Neural progenitor cell (in vitro differentiated cells): Measurements from ENCODE around the gene DDIT4L. TPM values are rescaled to one million over a fixed set of nuclear protein-coding genes. Genes with fewer than 3 reads are reported as not detected.
A peak's percentile ranks its signal among the peaks of the same experiment; 100 is the strongest.

Experiments
- DNase-seq: peaks from one replicate; pipeline ENCODE4 v3.0.0-alpha.2; 2016; ENCODE audit warnings: low spot score
- H2AFZ ChIP-seq: fragments of 200-600 bp; sonication (generic); replicated peaks from 2 replicates; pipeline ENCODE4 v1.6.1; 2016; ENCODE audit warnings: antibody characterized with exemption
- H3F3A ChIP-seq: fragments of 200-600 bp; sonication (generic); 2 replicates; pipeline ENCODE4 v1.6.1; 2016; ENCODE audit warnings: antibody characterized with exemption, low read depth
- H3K27ac ChIP-seq: fragments of 200-600 bp; sonication (generic); 2 replicates; pipeline ENCODE4 v1.5.1; 2016; ENCODE audit warnings: mild to moderate bottlenecking
- H3K27me3 ChIP-seq: fragments of 200-600 bp; sonication (generic); 2 replicates; pipeline ENCODE4 v1.6.1; 2016; ENCODE audit warnings: mild to moderate bottlenecking, moderate library complexity
- H3K36me3 ChIP-seq: fragments of 200-600 bp; sonication (generic); 2 replicates; pipeline ENCODE4 v1.5.1; 2016
- H3K4me1 ChIP-seq: fragments of 200-600 bp; sonication (generic); 2 replicates; pipeline ENCODE4 v1.6.1; 2016; ENCODE audit warnings: mixed run types
- H3K4me2 ChIP-seq: fragments of 200-600 bp; sonication (generic); 2 replicates; pipeline ENCODE4 v1.6.1; 2016
- H3K4me3 ChIP-seq: fragments of 200-600 bp; sonication (generic); 2 replicates; pipeline ENCODE4 v1.5.1; 2016
- H3K79me2 ChIP-seq: fragments of 200-600 bp; sonication (generic); 2 replicates; pipeline ENCODE4 v1.6.1; 2016; ENCODE audit warnings: low read depth
- H3K9ac ChIP-seq: fragments of 200-600 bp; sonication (generic); 2 replicates; pipeline ENCODE4 v1.6.1; 2016
- H3K9me3 ChIP-seq: fragments of 200-600 bp; sonication (generic); 2 replicates; pipeline ENCODE4 v1.5.1; 2016; ENCODE audit warnings: low read depth
- H4K20me1 ChIP-seq: fragments of 200-600 bp; sonication (generic); 2 replicates; pipeline ENCODE4 v1.6.1; 2016; ENCODE audit warnings: low read depth
- H3K27ac Mint-ChIP-seq: 3 replicates; pipeline ENCODE4 v1.8.0; 2021; ENCODE audit warnings: mixed read lengths
- H3K27me3 Mint-ChIP-seq: 2 replicates; pipeline ENCODE4 v1.8.0; 2022; ENCODE audit warnings: low read depth, mild to moderate bottlenecking, inconsistent platforms, moderate library complexity, mixed read lengths; ENCODE audit not compliant: insufficient read depth
- H3K36me3 Mint-ChIP-seq: 3 replicates; pipeline ENCODE4 v1.8.0; 2021; ENCODE audit warnings: mixed read lengths
- H3K4me1 Mint-ChIP-seq: 3 replicates; pipeline ENCODE4 v1.8.0; 2021; ENCODE audit warnings: mixed read lengths
- H3K4me3 Mint-ChIP-seq: 3 replicates; pipeline ENCODE4 v1.8.0; 2021; ENCODE audit warnings: mild to moderate bottlenecking, moderate library complexity, mixed read lengths
- H3K9me3 Mint-ChIP-seq: 3 replicates; pipeline ENCODE4 v1.8.0; 2020; ENCODE audit warnings: mixed read lengths
- EZH2 ChIP-seq: fragments of 200-600 bp; sonication (generic); IDR thresholded peaks from 2 replicates; pipeline ENCODE4 v1.6.1; 2017; ENCODE audit warnings: antibody characterized with exemption, mild to moderate bottlenecking, moderate library complexity
- EZH2phosphoT487 ChIP-seq: fragments of 200-600 bp; sonication (generic); IDR thresholded peaks from 2 replicates; pipeline ENCODE4 v1.6.1; 2017; ENCODE audit warnings: antibody characterized with exemption
- total RNA-seq: library from RNA; depleted of rRNA; stranded (reverse); fragments of >200 nt; gene quantifications from 2 replicates; pipeline ENCODE4 v1.2.3, GENCODE V29; 2015; ENCODE audit warnings: low replicate concordance
- TF ChIP-seq, protein P1 (sequence below): fragments of 200-600 bp; sonication (generic); IDR thresholded peaks from 2 replicates; pipeline ENCODE4 v1.5.1; 2017; ENCODE audit warnings: antibody characterized with exemption, mild to moderate bottlenecking

DDIT4L gene
- total RNA-seq, 1 donor from 2014 or later: 45.9 TPM

GRCh38 chr4:100168521-100168920, 21.7 kb downstream of the DDIT4L start:
- no peak overlapping the region for H2AFZ ChIP-seq
- Mint-ChIP-seq H3K27ac (no peak overlapping the region), H3K27me3 (peaks cover 3% of the 10 kb centered on the region), H3K4me1 (peaks cover 33% of the 10 kb centered on the region), H3K9me3 (peaks cover 3% of the 10 kb centered on the region), H3K4me3 (no peak overlapping the region), H3K36me3 (no peaks in the 10 kb centered on the region)
- no peak overlapping the region for H3K4me3 ChIP-seq
- H3K4me2 ChIP-seq: no peak overlapping the region
- H3K4me1 ChIP-seq: peaks cover 31% of the 10 kb centered on the region
- H3K27ac ChIP-seq: no peak overlapping the region
- H3K36me3 ChIP-seq: no peaks in the 10 kb centered on the region
- H3K9ac ChIP-seq: no peak overlapping the region
- H3F3A ChIP-seq: peaks cover 13% of the 10 kb centered on the region
- H3K79me2 ChIP-seq: no peaks in the 10 kb centered on the region
- no peaks in the 10 kb centered on the region for H3K27me3 ChIP-seq
- H4K20me1 ChIP-seq: no peaks in the 10 kb centered on the region
- no peak for DNase-seq
- TF ChIP-seq EZH2 (no peak), EZH2phosphoT487 (no peak)
- TF ChIP-seq, protein P1, sequence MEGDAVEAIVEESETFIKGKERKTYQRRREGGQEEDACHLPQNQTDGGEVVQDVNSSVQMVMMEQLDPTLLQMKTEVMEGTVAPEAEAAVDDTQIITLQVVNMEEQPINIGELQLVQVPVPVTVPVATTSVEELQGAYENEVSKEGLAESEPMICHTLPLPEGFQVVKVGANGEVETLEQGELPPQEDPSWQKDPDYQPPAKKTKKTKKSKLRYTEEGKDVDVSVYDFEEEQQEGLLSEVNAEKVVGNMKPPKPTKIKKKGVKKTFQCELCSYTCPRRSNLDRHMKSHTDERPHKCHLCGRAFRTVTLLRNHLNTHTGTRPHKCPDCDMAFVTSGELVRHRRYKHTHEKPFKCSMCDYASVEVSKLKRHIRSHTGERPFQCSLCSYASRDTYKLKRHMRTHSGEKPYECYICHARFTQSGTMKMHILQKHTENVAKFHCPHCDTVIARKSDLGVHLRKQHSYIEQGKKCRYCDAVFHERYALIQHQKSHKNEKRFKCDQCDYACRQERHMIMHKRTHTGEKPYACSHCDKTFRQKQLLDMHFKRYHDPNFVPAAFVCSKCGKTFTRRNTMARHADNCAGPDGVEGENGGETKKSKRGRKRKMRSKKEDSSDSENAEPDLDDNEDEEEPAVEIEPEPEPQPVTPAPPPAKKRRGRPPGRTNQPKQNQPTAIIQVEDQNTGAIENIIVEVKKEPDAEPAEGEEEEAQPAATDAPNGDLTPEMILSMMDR: no peak
- H3K9me3 ChIP-seq: no peaks in the 10 kb centered on the region

- H3K27ac ChIP-seq: peak overlapping the region; percentile 69
- Mint-ChIP-seq H3K4me1 (peaks cover 33% of the 10 kb centered on the region), H3K4me3 (no peak overlapping the region), H3K27me3 (peaks cover 5% of the 10 kb centered on the region), H3K36me3 (peaks cover 4% of the 10 kb centered on the region), H3K9me3 (peaks cover 15% of the 10 kb centered on the region), H3K27ac (no peak overlapping the region)
- no peak overlapping the region for H3K9ac ChIP-seq
- TF ChIP-seq, protein P1: no peak
- no peak for TF ChIP-seq EZH2
- no peak for TF ChIP-seq EZH2phosphoT487
- no peaks in the 10 kb centered on the region for H3K79me2 ChIP-seq
- no peaks in the 10 kb centered on the region for H3K9me3 ChIP-seq
- H3K36me3 ChIP-seq: no peaks in the 10 kb centered on the region
- no peak overlapping the region for H2AFZ ChIP-seq
- peak overlapping the region; percentile 66 for H3K4me2 ChIP-seq
- peak overlapping the region; percentile 20 for H3K4me3 ChIP-seq
- no peaks in the 10 kb centered on the region for H3K27me3 ChIP-seq
- no peaks in the 10 kb centered on the region for H4K20me1 ChIP-seq
- H3F3A ChIP-seq: peaks cover 13% of the 10 kb centered on the region
- DNase-seq: no peak
- H3K4me1 ChIP-seq: peaks cover 32% of the 10 kb centered on the region
These were observed 23.8 kb downstream of the DDIT4L start for GRCh38 chr4:100166297-100167039.

- no peak overlapping the region for H3K4me3 Mint-ChIP-seq
- H3K9me3 Mint-ChIP-seq: peaks cover 15% of the 10 kb centered on the region
- H3K27ac ChIP-seq: peak overlapping the region; percentile 69
These were observed 24.5 kb downstream of the DDIT4L start for GRCh38 chr4:100165809-100166208.

More at GRCh38 chr4:100165809-100166208, 24.5 kb downstream of the DDIT4L start:
- Histone ChIP-seq H3K79me2 (no peaks in the 10 kb centered on the region), H3K27me3 (no peaks in the 10 kb centered on the region), H3K9me3 (no peaks in the 10 kb centered on the region), H3K4me3 (peak overlapping the region; percentile 20), H3F3A (peaks cover 13% of the 10 kb centered on the region), H2AFZ (peak overlapping the region; percentile 68), H3K9ac (no peak overlapping the region), H3K36me3 (no peaks in the 10 kb centered on the region), H3K4me2 (peak overlapping the region; percentile 66), H3K4me1 (peaks cover 32% of the 10 kb centered on the region), H4K20me1 (no peaks in the 10 kb centered on the region)
- H3K27ac Mint-ChIP-seq: no peak overlapping the region
- peaks cover 8% of the 10 kb centered on the region for H3K27me3 Mint-ChIP-seq
- H3K4me1 Mint-ChIP-seq: peaks cover 33% of the 10 kb centered on the region
- peak; percentile 44 for DNase-seq
- TF ChIP-seq EZH2phosphoT487: no peak
- TF ChIP-seq EZH2: no peak
- TF ChIP-seq, protein P1: no peak
- peaks cover 4% of the 10 kb centered on the region for H3K36me3 Mint-ChIP-seq
